Caki2 (cell line): ENCODE data around the gene KLRC1. TPM values are rescaled to one million over a fixed set of nuclear protein-coding genes. Genes with fewer than 3 reads are reported as not detected.
"Not testable (repeated sequence)": the region's sequence is repeated elsewhere in the genome, so short reads cannot be mapped to it uniquely, and the experiment has no call there.

Source experiments
- DNase-seq: peaks from one replicate; pipeline ENCODE4 v3.0.0-alpha.2; 2015; ENCODE audit warnings: low read depth
- in situ Hi-C: cut with HindIII; loops from 2 replicates; pipeline ENCODE4 v1.10.0; 2016; ENCODE audit warnings: low sequenced_read_pairs, low pct_unique_long_range_greater_than_20kb, mixed read lengths
- total RNA-seq: library from RNA; depleted of rRNA; stranded (reverse); fragments of >200 nt; shearing (Covaris generic); gene quantifications from 2 replicates; pipeline ENCODE4 v1.2.3, GENCODE V29; 2014; ENCODE audit warnings: low replicate concordance; rRNA removed

The KLRC1 gene
- total RNA-seq, 1 experiment from 2014 or later, result not detected

- in situ Hi-C loops, DNase-seq: not testable (repeated sequence)
Observed at GRCh38 chr12:10430623-10431022, 22.6 kb downstream of the KLRC1 start.

DNA sequence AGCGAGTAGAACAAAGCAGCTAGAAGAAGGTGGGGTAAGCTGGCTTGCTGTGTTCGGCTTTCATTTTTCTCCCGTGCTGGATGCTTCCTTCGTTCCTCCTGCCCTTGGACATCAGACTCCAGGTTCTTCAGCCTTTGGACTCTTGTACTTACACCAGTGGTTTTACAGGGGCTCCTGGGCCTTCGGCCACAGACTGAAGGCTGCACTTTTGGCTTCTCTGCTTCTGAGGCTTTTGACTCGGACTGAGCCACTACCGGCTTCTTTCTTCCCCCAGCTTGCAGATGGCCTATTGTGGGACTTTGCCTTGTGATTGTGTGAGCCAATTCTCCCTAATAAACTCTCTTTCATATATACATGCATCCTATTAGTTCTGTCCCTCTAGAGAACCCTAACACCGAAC is 27.2 kb downstream of the KLRC1 start:
- in situ Hi-C loops, DNase-seq: not testable (repeated sequence)

- in situ Hi-C loops, DNase-seq: not testable (repeated sequence)
Observed at GRCh38 chr12:10424260-10424899, 28.8 kb downstream of the KLRC1 start.

GRCh38 chr12:10422159-10422558 is 31.0 kb downstream of the KLRC1 start:
- DNase-seq, in situ Hi-C loops: not testable (repeated sequence)

- DNase-seq, in situ Hi-C loops: not testable (repeated sequence)
Observed at GRCh38 chr12:10420334-10420733, 32.8 kb downstream of the KLRC1 start, which contains the start of gene KLRC3. Gene KLRC3 (minus strand): TSS chr12:10420595. CDS start chr12:10420550, 45 bp downstream.

- in situ Hi-C loops, result no loop called here
- no peak for DNase-seq
Observed at GRCh38 chr12:10409392-10409791, 43.8 kb downstream of the KLRC1 start, which contains the start of gene KLRC4. Gene KLRC4 (minus strand): TSS chr12:10409757. CDS start chr12:10409575, 182 bp downstream.

- in situ Hi-C loops, result no loop called here
- no peak for DNase-seq
Observed at GRCh38 chr12:10408842-10409241, 44.3 kb downstream of the KLRC1 start.

DNA sequence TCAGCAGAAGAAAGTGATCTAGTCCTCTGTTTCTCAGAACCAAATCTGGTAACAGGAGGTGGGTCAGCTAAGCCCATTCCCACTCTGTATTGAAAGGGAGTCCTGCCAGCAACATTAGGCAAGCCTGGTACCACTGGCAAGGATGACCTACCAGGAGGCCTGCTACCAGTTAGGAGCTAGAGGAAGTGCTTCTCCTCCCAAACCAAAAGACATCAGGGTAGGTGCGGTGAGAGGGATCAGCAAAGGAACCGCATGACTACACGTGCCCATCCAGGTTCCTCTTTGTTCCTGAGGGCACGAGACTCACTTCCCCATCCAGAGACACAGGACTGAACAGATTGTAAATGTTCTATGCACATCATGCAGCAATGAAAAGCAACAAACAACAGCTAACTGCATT is 46.5 kb downstream of the KLRC1 start:
- no peak for DNase-seq
- in situ Hi-C loops, result no loop called here

DNA sequence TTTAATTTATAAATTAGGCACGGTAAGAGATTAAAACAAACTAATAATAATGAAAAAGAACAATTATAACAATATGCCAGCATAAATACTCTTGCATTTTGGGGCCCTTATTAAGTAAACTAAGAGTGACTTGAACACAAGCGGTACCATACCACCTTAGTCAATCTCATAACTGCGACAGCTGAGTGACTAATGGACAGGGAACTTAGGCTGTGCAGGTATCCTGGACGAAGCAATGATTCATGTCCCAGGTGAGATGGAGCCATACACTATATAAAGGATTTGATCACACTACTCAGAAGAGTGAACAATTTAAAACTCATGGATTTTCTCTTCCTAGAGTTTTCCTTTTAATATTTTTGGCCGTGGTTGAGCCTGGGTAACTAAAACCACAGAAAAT is 47.9 kb downstream of the KLRC1 start:
- DNase-seq, result no peak
- in situ Hi-C loops, result no loop called here

DNA sequence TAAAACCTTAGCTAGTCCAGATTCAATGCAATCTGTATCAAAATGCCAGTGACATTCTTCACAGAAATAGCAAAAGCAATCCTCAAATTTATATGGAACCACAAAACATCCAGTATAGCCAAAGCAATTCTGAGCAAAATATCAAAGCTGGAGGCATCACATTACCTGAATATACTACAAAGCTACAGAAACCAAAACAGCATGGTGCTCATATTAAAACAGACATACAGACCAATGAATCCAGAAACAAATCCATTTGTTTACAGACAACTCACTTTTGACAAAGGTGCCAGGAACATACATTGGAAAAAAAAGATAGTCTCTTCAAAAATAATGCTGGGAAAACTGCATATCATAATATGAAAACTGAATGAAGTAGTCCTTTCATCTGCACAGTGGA is 48.4 kb downstream of the KLRC1 start:
- no peak for DNase-seq
- in situ Hi-C loops, result no loop called here

GRCh38 chr12:10400829-10401228 is 52.3 kb downstream of the KLRC1 start:
- DNase-seq, result no peak
- in situ Hi-C loops, result no loop called here

DNA sequence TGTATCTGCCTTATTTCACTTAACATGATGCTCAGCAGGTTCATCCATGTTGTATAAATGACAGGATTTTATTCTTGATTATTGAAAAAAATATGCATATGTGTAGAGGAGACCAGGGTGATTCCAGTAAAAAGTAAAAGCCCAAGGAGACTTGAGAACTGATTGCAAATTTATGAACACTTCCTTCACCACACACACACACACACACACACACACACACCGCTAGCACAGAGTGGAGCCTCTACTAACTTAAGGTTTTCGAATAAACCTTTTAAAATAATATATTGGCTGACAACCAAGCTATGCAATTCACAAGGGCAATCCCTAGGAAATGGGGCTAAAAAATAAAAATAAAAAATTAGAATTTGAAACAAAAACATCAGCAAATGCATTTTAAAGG is 55.0 kb downstream of the KLRC1 start:
- in situ Hi-C loops, result no loop called here
- no peak for DNase-seq

GRCh38 chr12:10397296-10397695 is 55.9 kb downstream of the KLRC1 start:
- in situ Hi-C loops, result no loop called here
- DNase-seq, result no peak

GRCh38 chr12:10396176-10396575 is 57.0 kb downstream of the KLRC1 start:
- DNase-seq, in situ Hi-C loops: not testable (repeated sequence)

Other genes with a start within 250 kb of the KLRC1 start
- 83.6 and 160 TPM in 2 replicates for gene GABARAPL1, start 240.5 kb downstream of the KLRC1 start, total RNA-seq
- gene KLRD1, start 145.5 kb downstream of the KLRC1 start, total RNA-seq, result not detected in 2 replicates
- gene KLRK1, start 63.3 kb downstream of the KLRC1 start, total RNA-seq, result not detected in 2 replicates
- gene KLRC4, start 43.6 kb downstream of the KLRC1 start, total RNA-seq, result not detected in 2 replicates
- not detected in 2 replicates for gene KLRC3, start 32.8 kb downstream of the KLRC1 start, total RNA-seq
- not detected in 2 replicates for gene KLRC2, start 17.4 kb downstream of the KLRC1 start, total RNA-seq
- gene EIF2S3B, start 52.5 kb upstream of the KLRC1 start, total RNA-seq, result 0.12 and 0.14 TPM in 2 replicates
- gene MAGOHB, start 160.2 kb upstream of the KLRC1 start, total RNA-seq, result 64.4 and 89.6 TPM in 2 replicates
- gene STYK1, start 220.7 kb upstream of the KLRC1 start, total RNA-seq, result 4.8 and 6.7 TPM in 2 replicates